SJCRH30 (cell line): ENCODE results near the gene RAB30. TPM values are rescaled to one million over a fixed set of nuclear protein-coding genes. Genes with fewer than 3 reads are reported as not detected.

Experiments used
- DNase-seq, 2 experiments: peaks; one replicate each; pipeline ENCODE4 v3.0.0-alpha.2; 2015 to 2020
- H3K27ac ChIP-seq: fragments of 250-450 bp; sonication (Bioruptor Pico); 2 replicates; pipeline ENCODE4 v1.5.1; 2020; ENCODE audit warnings: mild to moderate bottlenecking, moderate library complexity
- H3K27me3 ChIP-seq: fragments of 250-450 bp; sonication (Bioruptor Pico); 2 replicates; pipeline ENCODE4 v1.5.1; 2020; ENCODE audit warnings: mild to moderate bottlenecking, moderate library complexity
- H3K36me3 ChIP-seq: fragments of 250-450 bp; sonication (Bioruptor Pico); 2 replicates; pipeline ENCODE4 v1.5.1; 2020; ENCODE audit warnings: mild to moderate bottlenecking, moderate library complexity
- H3K4me1 ChIP-seq: fragments of 250-450 bp; sonication (Bioruptor Pico); 2 replicates; pipeline ENCODE4 v1.5.1; 2020; ENCODE audit warnings: mild to moderate bottlenecking, moderate library complexity
- H3K4me3 ChIP-seq: fragments of 250-450 bp; sonication (Bioruptor Pico); 2 replicates; pipeline ENCODE4 v1.5.1; 2020; ENCODE audit warnings: mild to moderate bottlenecking, moderate library complexity
- H3K9me3 ChIP-seq: fragments of 250-450 bp; sonication (Bioruptor Pico); replicated peaks from 2 replicates; pipeline ENCODE4 v1.5.1; 2020; ENCODE audit warnings: mild to moderate bottlenecking, moderate library complexity
- total RNA-seq: library from RNA; depleted of rRNA; stranded (reverse); fragments of >200 nt; shearing (Covaris generic); gene quantifications from 2 replicates; pipeline ENCODE4 v1.2.3, GENCODE V29; 2014

RAB30 gene
- total RNA-seq, 1 experiment from 2014 or later: 8.0 TPM

DNA sequence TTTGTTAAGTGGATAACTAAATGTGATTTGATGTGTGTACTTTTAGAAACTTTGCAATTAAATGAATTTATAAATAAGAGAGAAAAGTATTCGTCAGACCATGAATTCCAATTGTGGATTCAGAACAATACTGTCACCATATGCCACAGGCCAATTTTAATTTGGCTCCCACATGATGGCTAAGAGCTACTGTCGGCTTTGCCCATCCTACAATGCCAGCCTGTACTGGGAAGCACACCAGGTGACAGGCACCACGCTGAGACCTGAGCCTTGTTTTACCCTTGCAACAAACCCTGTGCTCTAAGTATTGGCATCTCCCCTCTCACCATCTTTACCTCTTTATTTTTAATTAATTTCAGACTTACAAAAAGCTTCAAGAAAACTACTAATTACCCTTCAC lies 14.0 kb downstream of the RAB30 start:
- no peak overlapping the region for H3K27ac ChIP-seq
- no peaks in the 10 kb centered on the region for H3K9me3 ChIP-seq
- peaks cover 15% of the 10 kb centered on the region for H3K4me1 ChIP-seq
- no peak for DNase-seq
- H3K36me3 ChIP-seq: no peaks in the 10 kb centered on the region
- no peak overlapping the region for H3K4me3 ChIP-seq
- no peaks in the 10 kb centered on the region for H3K27me3 ChIP-seq

DNA sequence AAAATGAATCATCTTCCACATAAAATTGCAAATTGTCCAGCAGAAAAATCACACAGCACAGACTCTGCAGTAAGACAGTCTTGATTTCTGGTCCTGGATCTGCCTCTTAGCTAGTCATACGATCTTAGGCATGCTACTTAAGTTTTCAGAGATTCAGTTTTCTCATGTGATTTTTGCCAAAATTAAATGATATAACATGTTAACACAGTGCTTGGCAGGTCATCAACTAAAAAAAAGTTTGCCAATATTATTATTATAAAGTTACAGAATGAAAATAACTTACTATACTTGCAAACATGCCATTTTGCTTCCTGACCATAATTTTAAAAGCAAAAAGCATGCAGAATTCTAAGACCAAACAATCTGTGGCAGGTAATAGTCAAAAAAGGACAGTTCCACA lies 15.1 kb downstream of the RAB30 start:
- no peaks in the 10 kb centered on the region for H3K27me3 ChIP-seq
- no peak for DNase-seq
- H3K36me3 ChIP-seq: no peaks in the 10 kb centered on the region
- no peak overlapping the region for H3K27ac ChIP-seq
- H3K4me3 ChIP-seq: no peak overlapping the region
- H3K9me3 ChIP-seq: no peaks in the 10 kb centered on the region
- H3K4me1 ChIP-seq: peaks cover 22% of the 10 kb centered on the region

- no peak overlapping the region for H3K4me3 ChIP-seq
- no peak for DNase-seq
- H3K9me3 ChIP-seq: no peaks in the 10 kb centered on the region
- H3K4me1 ChIP-seq: peaks cover 26% of the 10 kb centered on the region
- H3K27ac ChIP-seq: no peak overlapping the region
- no peaks in the 10 kb centered on the region for H3K36me3 ChIP-seq
- H3K27me3 ChIP-seq: no peaks in the 10 kb centered on the region
These were observed 15.5 kb downstream of the RAB30 start for GRCh38 chr11:83056204-83056603.

DNA sequence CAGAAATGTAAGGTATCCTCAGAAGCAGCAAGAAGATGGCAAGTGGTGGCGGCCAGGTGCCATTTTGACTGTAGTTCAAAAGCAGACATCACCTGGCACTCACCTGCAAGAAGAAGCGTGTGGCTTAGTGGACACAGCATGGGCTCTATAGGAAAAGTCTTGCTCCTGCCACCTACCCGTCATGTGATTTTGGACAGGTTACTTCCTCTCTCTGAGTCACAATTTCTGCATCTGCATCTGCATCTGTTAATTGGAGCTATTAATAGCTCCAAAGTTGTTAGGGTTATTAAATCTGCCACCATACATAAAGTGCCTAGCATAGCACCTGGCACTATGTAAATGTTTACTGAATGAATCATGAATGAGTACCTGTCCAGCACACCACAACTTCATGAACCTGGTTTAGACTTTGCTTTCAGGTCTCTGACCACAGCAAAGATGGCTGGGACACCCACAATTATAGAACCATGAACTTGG lies 16.8 kb downstream of the RAB30 start:
- Histone ChIP-seq H3K27ac (no peak overlapping the region), H3K4me1 (peaks cover 27% of the 10 kb centered on the region), H3K36me3 (no peaks in the 10 kb centered on the region), H3K4me3 (no peak overlapping the region), H3K9me3 (no peaks in the 10 kb centered on the region), H3K27me3 (no peaks in the 10 kb centered on the region)
- DNase-seq: no peak

GRCh38 chr11:83054001-83054400 lies 17.7 kb downstream of the RAB30 start:
- Histone ChIP-seq H3K27me3 (no peaks in the 10 kb centered on the region), H3K9me3 (no peaks in the 10 kb centered on the region), H3K4me1 (peaks cover 27% of the 10 kb centered on the region), H3K36me3 (no peaks in the 10 kb centered on the region), H3K27ac (no peak overlapping the region), H3K4me3 (no peak overlapping the region)
- no peak for DNase-seq

DNA sequence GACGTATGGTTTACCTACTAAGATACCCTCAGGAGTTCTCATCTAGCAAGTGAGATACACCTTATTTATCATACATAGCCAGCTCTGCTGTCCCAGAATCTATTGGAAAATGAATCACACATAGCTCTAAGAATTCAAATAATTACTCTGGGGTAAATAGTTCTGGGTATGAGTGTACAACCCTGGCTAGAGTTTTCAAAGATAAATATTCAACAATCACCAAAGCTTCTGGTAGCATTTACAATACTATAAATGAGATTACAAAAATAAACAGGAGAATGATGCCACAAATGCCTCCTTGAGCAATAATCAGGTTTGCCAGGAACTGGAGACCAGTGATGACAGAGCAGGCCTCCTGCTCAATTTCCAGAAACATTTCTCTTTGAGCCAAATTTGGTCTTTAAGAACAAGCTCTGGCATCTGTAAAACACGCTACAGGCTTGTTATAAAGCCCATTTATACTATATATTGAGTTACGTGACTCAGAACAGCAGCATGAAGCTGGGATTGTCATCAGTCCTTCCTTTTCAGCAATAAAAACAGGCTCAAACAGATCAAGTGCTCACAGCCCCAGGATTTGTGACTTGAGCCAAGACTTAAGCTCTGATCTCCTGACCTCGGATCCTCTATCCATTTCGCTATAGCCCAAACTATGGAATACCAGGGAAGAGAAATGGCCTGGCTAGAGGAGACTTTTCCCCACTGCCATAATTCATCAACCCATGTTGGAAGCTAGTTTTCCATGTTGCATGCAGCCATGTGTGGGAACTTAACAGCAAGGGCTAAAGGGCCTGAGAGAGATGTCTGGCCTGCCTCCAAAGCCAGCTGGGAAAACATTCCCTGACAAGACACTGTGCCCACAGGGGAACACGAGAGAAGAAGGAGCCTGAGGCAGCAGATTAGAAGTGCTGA lies 19.7 kb downstream of the RAB30 start:
- peak overlapping the region; percentile 3 for H3K27ac ChIP-seq
- no peaks in the 10 kb centered on the region for H3K36me3 ChIP-seq
- peaks cover 27% of the 10 kb centered on the region for H3K4me1 ChIP-seq
- H3K9me3 ChIP-seq: no peaks in the 10 kb centered on the region
- DNase-seq: peak; percentile 77 to 90
- H3K4me3 ChIP-seq: no peak overlapping the region
- H3K27me3 ChIP-seq: no peaks in the 10 kb centered on the region

DNA sequence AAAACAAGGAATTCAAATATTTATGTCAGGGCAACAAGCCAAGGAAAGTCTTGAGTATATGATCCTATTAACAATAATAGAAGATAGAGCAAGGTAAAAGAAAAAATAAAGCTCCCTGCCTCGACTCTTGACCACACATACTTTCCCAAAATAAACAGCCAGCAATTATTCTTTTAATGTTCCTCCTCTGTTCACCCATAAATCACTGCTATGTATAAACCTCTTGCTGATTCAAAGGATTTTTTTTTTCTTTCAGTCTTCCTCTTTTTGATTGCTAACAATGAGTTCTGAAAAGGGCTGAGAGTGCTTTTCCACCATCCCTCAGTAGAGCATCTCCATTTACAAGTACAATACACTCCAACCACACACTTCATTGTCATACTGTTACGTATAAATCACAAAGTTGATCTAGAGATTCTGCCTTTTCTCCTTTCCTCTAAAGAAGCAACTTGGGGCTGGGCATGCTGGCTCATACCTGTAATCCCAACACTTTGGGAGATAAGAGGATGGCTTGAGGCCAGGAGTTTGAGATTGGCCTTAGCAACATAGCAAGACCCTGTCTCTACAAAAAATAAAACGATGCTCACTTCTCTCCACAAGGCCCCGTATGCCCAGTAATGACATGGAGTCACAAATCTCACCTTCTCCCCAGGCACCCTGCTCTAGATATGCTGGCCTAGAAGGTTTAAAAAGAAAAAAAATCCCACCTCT lies 24.0 kb downstream of the RAB30 start:
- Histone ChIP-seq H3K27ac (no peak overlapping the region), H3K4me1 (peaks cover 15% of the 10 kb centered on the region), H3K9me3 (no peaks in the 10 kb centered on the region), H3K4me3 (no peak overlapping the region), H3K36me3 (no peaks in the 10 kb centered on the region), H3K27me3 (no peaks in the 10 kb centered on the region)
- no peak for DNase-seq

- no peak overlapping the region for H3K4me3 ChIP-seq
- H3K27me3 ChIP-seq: no peaks in the 10 kb centered on the region
- peaks cover 5% of the 10 kb centered on the region for H3K4me1 ChIP-seq
- no peak overlapping the region for H3K27ac ChIP-seq
- H3K9me3 ChIP-seq: no peaks in the 10 kb centered on the region
- no peaks in the 10 kb centered on the region for H3K36me3 ChIP-seq
- no peak for DNase-seq
These were observed 25.0 kb downstream of the RAB30 start for GRCh38 chr11:83046621-83047172.

DNA sequence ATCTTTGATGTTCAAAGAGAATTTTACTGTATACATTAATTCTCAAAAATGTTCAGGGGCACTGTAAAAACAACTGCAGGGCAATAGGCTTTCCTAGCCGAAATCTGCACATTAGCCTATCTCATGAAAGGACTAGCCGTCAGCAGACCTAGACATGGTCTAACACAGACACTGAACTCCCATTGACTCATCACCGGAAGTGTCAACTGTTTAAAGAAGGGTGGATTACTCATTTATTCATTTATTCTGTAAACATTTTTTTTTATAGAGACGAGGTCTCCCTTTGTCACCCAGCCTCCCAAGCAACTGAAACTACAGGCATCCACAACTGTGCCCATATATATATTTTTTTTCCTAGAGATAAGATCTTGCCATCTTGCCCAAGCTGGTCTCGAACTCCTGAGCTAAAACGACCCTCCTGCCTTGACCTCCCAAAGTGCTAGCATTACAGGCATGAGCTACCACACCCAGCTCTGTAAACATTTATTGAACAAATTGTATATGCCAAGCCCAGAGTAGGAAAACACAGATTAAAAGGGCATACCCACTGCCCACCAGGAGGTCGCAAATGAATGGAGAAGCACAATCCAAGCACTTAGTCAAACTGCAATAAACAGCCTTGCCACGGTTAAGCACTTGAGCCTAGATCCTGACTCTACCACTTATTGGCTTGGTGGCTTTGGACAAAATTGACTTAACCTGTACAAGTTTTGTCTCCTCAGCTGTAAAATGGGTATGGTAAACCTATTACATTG lies 26.6 kb downstream of the RAB30 start:
- Histone ChIP-seq H3K4me3 (no peak overlapping the region), H3K36me3 (no peaks in the 10 kb centered on the region), H3K27me3 (no peaks in the 10 kb centered on the region), H3K27ac (no peak overlapping the region), H3K9me3 (no peaks in the 10 kb centered on the region), H3K4me1 (no peaks in the 10 kb centered on the region)
- no peak for DNase-seq

DNA sequence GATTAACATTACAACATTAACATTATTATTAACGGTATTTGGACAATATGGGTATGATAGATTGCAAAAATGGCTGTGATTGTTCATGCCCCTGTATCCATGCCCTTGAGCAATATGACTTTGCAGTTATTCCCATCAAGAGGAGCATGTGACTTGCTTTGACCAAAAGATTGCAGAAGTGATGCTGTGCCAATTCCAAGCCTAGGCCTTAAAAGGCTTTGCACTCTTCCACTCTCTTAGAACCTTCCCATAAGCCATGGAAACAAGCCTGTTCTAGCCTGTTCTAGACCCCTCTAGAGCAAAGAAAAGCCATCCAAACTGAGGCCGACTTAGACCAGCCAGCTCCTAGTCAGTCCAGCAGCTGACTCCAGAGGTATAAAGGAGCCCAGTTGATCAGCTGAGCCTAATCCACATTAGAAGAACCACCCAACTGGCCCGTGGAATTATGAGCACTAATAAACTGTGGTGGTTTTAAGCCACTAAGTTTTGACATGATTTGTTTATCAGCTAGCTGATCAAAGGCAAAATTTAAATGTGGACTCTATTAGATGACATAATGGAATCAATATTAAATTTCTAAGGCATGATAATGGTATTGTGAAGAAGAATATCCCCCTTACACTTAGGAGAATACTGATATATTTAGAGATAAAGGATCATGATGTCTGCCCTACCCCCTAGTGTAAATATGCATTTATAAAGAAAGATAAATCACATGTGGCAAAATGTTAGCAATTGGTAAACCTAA lies 28.6 kb downstream of the RAB30 start:
- H3K36me3 ChIP-seq: no peaks in the 10 kb centered on the region
- H3K4me1 ChIP-seq: peaks cover 2% of the 10 kb centered on the region
- no peak overlapping the region for H3K4me3 ChIP-seq
- H3K27ac ChIP-seq: no peak overlapping the region
- no peaks in the 10 kb centered on the region for H3K27me3 ChIP-seq
- no peaks in the 10 kb centered on the region for H3K9me3 ChIP-seq
- no peak for DNase-seq

DNA sequence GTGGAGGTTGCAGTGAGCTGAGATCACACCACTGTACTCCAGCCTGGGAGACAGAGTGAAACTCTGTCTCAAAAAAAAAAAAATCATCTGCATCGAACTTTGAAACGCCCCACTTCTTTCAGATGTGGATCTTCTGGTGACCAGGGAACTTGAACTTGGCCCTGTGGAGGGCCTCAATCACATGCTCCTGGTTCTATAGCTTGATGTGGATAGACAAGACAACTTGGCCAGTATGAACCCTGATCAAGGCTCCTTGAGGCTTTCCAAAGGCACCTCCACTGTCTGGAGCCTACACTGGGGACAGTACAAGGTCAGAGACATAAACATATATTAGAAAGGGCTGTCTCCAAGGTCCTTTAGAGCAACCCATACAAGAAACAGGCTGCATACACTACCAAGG lies 30.6 kb downstream of the RAB30 start:
- H3K9me3 ChIP-seq: no peaks in the 10 kb centered on the region
- DNase-seq: no peak
- H3K27me3 ChIP-seq: no peaks in the 10 kb centered on the region
- peaks cover 13% of the 10 kb centered on the region for H3K4me1 ChIP-seq
- no peak overlapping the region for H3K4me3 ChIP-seq
- no peak overlapping the region for H3K27ac ChIP-seq
- no peaks in the 10 kb centered on the region for H3K36me3 ChIP-seq

DNA sequence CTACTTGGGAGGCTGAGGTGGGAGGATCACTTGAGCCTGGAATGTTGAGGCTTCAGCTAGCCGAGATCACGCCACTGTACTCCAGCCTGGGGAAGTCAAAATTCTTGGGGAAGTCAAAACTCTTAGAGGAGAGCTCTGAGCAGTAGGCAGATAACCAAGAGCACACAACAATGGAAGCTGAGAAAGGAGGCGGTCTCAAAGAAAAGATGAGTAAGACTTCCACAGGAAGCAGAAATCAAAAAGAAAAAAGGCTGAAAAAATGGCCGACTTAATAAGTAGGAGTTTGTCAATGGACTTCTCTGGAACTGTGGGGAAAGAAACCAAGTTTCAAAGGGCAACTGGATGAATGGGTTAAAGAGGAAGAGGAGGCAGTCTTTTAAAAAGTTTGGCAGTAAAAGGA lies 32.1 kb downstream of the RAB30 start:
- Histone ChIP-seq H3K27me3 (no peaks in the 10 kb centered on the region), H3K4me1 (peaks cover 28% of the 10 kb centered on the region), H3K36me3 (no peaks in the 10 kb centered on the region), H3K9me3 (no peaks in the 10 kb centered on the region), H3K27ac (no peak overlapping the region), H3K4me3 (no peak overlapping the region)
- no peak for DNase-seq

DNA sequence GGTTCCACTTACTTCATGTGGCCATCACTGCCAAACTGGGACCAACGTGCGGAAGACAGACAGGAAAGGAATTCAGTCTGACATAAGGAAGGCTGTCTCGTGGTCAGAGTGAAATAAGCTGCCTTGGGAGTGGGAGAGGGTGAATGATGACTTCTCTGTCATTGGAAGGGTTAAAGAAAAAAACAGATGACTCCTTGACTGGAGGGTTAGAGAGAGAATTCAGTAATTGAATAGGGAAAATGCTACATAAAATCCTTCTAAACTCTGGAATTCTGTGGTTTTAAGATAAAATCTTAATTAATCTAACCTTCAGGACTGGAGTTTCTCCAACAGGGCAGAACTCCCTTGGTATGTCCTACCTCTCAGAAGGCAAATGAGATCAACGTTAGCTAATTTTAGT lies 33.8 kb downstream of the RAB30 start:
- H3K4me1 ChIP-seq: peaks cover 43% of the 10 kb centered on the region
- no peaks in the 10 kb centered on the region for H3K9me3 ChIP-seq
- no peak overlapping the region for H3K4me3 ChIP-seq
- H3K27me3 ChIP-seq: no peaks in the 10 kb centered on the region
- peak; percentile 28 to 42 for DNase-seq
- no peaks in the 10 kb centered on the region for H3K36me3 ChIP-seq
- H3K27ac ChIP-seq: no peak overlapping the region

DNA sequence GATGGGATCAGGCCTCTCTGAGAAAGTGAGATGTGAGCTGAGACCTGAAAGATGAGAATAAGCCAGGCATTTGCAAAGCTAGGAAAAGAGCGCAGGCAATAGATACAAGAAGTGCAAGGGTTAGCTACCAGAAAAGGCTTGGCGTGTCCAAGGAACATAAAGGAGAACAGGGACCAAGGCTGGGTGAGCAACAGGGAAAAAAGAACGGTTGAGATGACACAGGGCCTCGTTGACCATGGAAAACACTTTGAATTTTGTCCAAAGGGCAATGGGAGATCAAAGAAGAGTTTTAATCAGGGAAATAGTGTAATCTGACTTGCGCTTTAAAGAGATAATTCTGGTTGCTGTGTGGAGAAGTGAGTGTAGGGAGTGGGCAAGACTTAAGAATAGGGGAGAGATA lies 35.0 kb downstream of the RAB30 start:
- H3K4me1 ChIP-seq: peaks cover 43% of the 10 kb centered on the region
- no peaks in the 10 kb centered on the region for H3K9me3 ChIP-seq
- no peaks in the 10 kb centered on the region for H3K27me3 ChIP-seq
- H3K27ac ChIP-seq: no peak overlapping the region
- no peak overlapping the region for H3K4me3 ChIP-seq
- no peak for DNase-seq
- no peaks in the 10 kb centered on the region for H3K36me3 ChIP-seq
